WTC11 (cell line): Measurements from ENCODE around the gene CCHCR1. TPM values are rescaled to one million over a fixed set of nuclear protein-coding genes. Genes with fewer than 3 reads are reported as not detected.

Experiments
- ATAC-seq: fragments of 200-7000 bp; cut with Tn5 transposase; 2 replicates; pipeline ENCODE4 v1.10.0; 2021; ENCODE audit warnings: mild to moderate bottlenecking, moderate library complexity
- Bru-seq: library from RNA; stranded (reverse); fragments of 400-500 nt; gene quantifications from one replicate; lab custom pipeline; 2021; lab: Mats Ljungman, UMichigan
- CTCF ChIA-PET: fragments of 300-600 bp; sonication (Branson Sonifier 250); formaldehyde crosslinking; loops from one replicate; lab custom pipeline; 2021; ENCODE audit warnings: antibody characterized with exemption; lab: Charles Lee
- POLR2A ChIA-PET: fragments of 350-600 bp; sonication (Branson Sonifier 250); formaldehyde crosslinking; loops from one replicate; lab custom pipeline; 2021; ENCODE audit warnings: antibody characterized with exemption; lab: Charles Lee
- DNase-seq: peaks from one replicate; pipeline ENCODE4 v3.0.0; 2021; ENCODE audit warnings: low spot score
- H3K27ac Mint-ChIP-seq: 2 replicates; pipeline ENCODE4 v1.8.0; 2021; ENCODE audit warnings: mixed read lengths
- H3K27me3 Mint-ChIP-seq: 2 replicates; pipeline ENCODE4 v1.8.0; 2021; ENCODE audit warnings: low read depth, mild to moderate bottlenecking, moderate library complexity, mixed read lengths
- H3K36me3 Mint-ChIP-seq: 2 replicates; pipeline ENCODE4 v1.8.0; 2021; ENCODE audit warnings: mixed read lengths
- H3K4me1 Mint-ChIP-seq: 2 replicates; pipeline ENCODE4 v1.8.0; 2022; ENCODE audit warnings: mixed read lengths
- H3K4me3 Mint-ChIP-seq: 2 replicates; pipeline ENCODE4 v1.8.0; 2021; ENCODE audit warnings: mild to moderate bottlenecking, moderate library complexity, mixed read lengths
- H3K9me3 Mint-ChIP-seq: 2 replicates; pipeline ENCODE4 v1.8.0; 2021; ENCODE audit warnings: mixed read lengths
- ATF1 ChIP-seq: sonication (generic); formaldehyde crosslinking; IDR thresholded peaks from 2 replicates; pipeline ENCODE4 v1.8.1; 2023; ENCODE audit warnings: mild to moderate bottlenecking, moderate library complexity, missing genetic modification reagents
- CREM ChIP-seq: sonication (generic); formaldehyde crosslinking; IDR thresholded peaks from 2 replicates; pipeline ENCODE4 v1.8.1; 2022; ENCODE audit warnings: mild to moderate bottlenecking, missing genetic modification reagents, moderate library complexity
- E2F1 ChIP-seq: sonication (generic); formaldehyde crosslinking; IDR thresholded peaks from 2 replicates; pipeline ENCODE4 v1.8.0; 2022; ENCODE audit warnings: mild to moderate bottlenecking, missing genetic modification reagents
- ESRRA ChIP-seq: sonication (generic); formaldehyde crosslinking; IDR thresholded peaks from 2 replicates; pipeline ENCODE4 v1.8.1; 2022; ENCODE audit warnings: mild to moderate bottlenecking, missing genetic modification reagents, borderline replicate concordance
- MAX ChIP-seq: sonication (generic); formaldehyde crosslinking; IDR thresholded peaks from 2 replicates; pipeline ENCODE4 v1.8.0; 2022; ENCODE audit warnings: mild to moderate bottlenecking, missing genetic modification reagents
- NFATC4 ChIP-seq: fragments of 250-450 bp; sonication (Bioruptor Pico); IDR thresholded peaks from 2 replicates; pipeline ENCODE4 v1.9.0; 2021; ENCODE audit warnings: mild to moderate bottlenecking
- NR2C2 ChIP-seq: sonication (generic); formaldehyde crosslinking; IDR thresholded peaks from 2 replicates; pipeline ENCODE4 v1.8.0; 2022; ENCODE audit warnings: mild to moderate bottlenecking, missing genetic modification reagents
- NR3C1 ChIP-seq: sonication (generic); formaldehyde crosslinking; conservative IDR thresholded peaks from 2 replicates; pipeline ENCODE4 v1.8.1; 2023; ENCODE audit warnings: low read depth, mild to moderate bottlenecking, missing genetic modification reagents
- SOX15 ChIP-seq: fragments of 250-450 bp; sonication (Bioruptor Pico); IDR thresholded peaks from 2 replicates; pipeline ENCODE4 v1.9.0; 2021; ENCODE audit warnings: mild to moderate bottlenecking
- TEAD1 ChIP-seq: sonication (generic); formaldehyde crosslinking; IDR thresholded peaks from 2 replicates; pipeline ENCODE4 v1.8.0; 2022; ENCODE audit warnings: mild to moderate bottlenecking, missing genetic modification reagents
- TEAD4 ChIP-seq: sonication (generic); formaldehyde crosslinking; IDR thresholded peaks from 2 replicates; pipeline ENCODE4 v1.8.0; 2022; ENCODE audit warnings: mild to moderate bottlenecking, missing genetic modification reagents
- ZNF219 ChIP-seq: sonication (generic); formaldehyde crosslinking; IDR thresholded peaks from 2 replicates; pipeline ENCODE4 v1.8.0; 2023; ENCODE audit warnings: missing genetic modification reagents, mild to moderate bottlenecking, borderline replicate concordance
- ZNF317 ChIP-seq: sonication (generic); formaldehyde crosslinking; IDR thresholded peaks from 2 replicates; pipeline ENCODE4 v1.8.1; 2023; ENCODE audit warnings: low read depth, mild to moderate bottlenecking, moderate library complexity, missing genetic modification reagents, borderline replicate concordance
- ZNF396 ChIP-seq: fragments of 250-450 bp; sonication (Bioruptor Pico); IDR thresholded peaks from 2 replicates; pipeline ENCODE4 v1.8.0; 2021; ENCODE audit warnings: mild to moderate bottlenecking, moderate library complexity, borderline replicate concordance
- long read RNA-seq, 3 experiments: library from RNA in 1 of 3; library from capped mRNA in 1 of 3; library from polyadenylated mRNA in 1 of 3; unstranded in 2 of 3; stranded (forward) in 1 of 3; transcript quantifications; one replicate each; pipeline ENCODE4 v2.0.0, GENCODE V29; 2021
- total RNA-seq: library from RNA; stranded (reverse); gene quantifications from 3 replicates; pipeline ENCODE4 v1.2.3, GENCODE V29; 2021
- TF ChIP-seq, protein P1 (sequence below): sonication (generic); formaldehyde crosslinking; IDR thresholded peaks from 2 replicates; pipeline ENCODE4 v1.8.1; 2023; ENCODE audit warnings: mild to moderate bottlenecking, missing genetic modification reagents, moderate library complexity
- TF ChIP-seq, protein P2 (sequence below): sonication (generic); formaldehyde crosslinking; IDR thresholded peaks from 2 replicates; pipeline ENCODE4 v1.8.1; 2022; ENCODE audit warnings: missing genetic modification reagents, borderline replicate concordance
- TF ChIP-seq, protein P3 (sequence below): sonication (generic); formaldehyde crosslinking; IDR thresholded peaks from 2 replicates; pipeline ENCODE4 v1.8.0; 2022; ENCODE audit warnings: mild to moderate bottlenecking, missing genetic modification reagents

The CCHCR1 gene
- total RNA-seq (58.7 to 62.6 TPM (median 61.4 TPM) in 3 replicates), Bru-seq, nascent RNA (percentile 65 among the genes with signal in this experiment)
- long read RNA-seq, experiment 1, transcript CCHCR1-201 (18 exons, 2,625 nt) = major isoform, 8 of 83 reads
- long read RNA-seq, experiment 1, transcript CCHCR1-203 (18 exons, 2,958 nt) = minor isoform, 7 of 83 reads
- long read RNA-seq, experiment 1, partial matches to known transcripts = 27 of 83 reads
- long read RNA-seq, experiment 1, other reads (novel, unspliced or antisense) = 41 of 83 reads
- long read RNA-seq, experiment 2, transcript CCHCR1-203 (18 exons, 2,958 nt) = major isoform, 8 of 44 reads
- long read RNA-seq, experiment 2, partial matches to known transcripts = 19 of 44 reads
- long read RNA-seq, experiment 2, other reads (novel, unspliced or antisense) = 17 of 44 reads
- long read RNA-seq, experiment 3, partial matches to known transcripts = 4 of 19 reads
- long read RNA-seq, experiment 3, other reads (novel, unspliced or antisense) = 13 of 19 reads

GRCh38 chr6:31157513-31158139 is at the start of gene CCHCR1:
CCHCR1 (minus strand) TSS chr6:31157802; CDS start chr6:31157600, 202 bp downstream.
- peak within 1 kb of the TSS; percentile 93 for H3K27ac Mint-ChIP-seq
- ChIA-PET CTCF (interaction anchor here (0.5 to 2.8 kb wide), 15 partner anchors 9 to 242 kb away, joined by 3 to 19 read pairs (median 5); no protein-coding TSS in a partner anchor), POLR2A (interaction anchor here (0.5 to 3.6 kb wide), 5 partner anchors 12 to 23 kb away, joined by 3 to 44 read pairs (median 6); partner anchors contain the start of gene POU5F1)
- H3K9me3 Mint-ChIP-seq = no peaks in the 10 kb centered on the region
- no peak for TF ChIP-seq ZNF317 (CRISPR knock-in tag)
- no peak for TF ChIP-seq E2F1 (CRISPR knock-in tag)
- TF ChIP-seq TEAD1 (CRISPR knock-in tag) = no peak
- TF ChIP-seq, protein P1, sequence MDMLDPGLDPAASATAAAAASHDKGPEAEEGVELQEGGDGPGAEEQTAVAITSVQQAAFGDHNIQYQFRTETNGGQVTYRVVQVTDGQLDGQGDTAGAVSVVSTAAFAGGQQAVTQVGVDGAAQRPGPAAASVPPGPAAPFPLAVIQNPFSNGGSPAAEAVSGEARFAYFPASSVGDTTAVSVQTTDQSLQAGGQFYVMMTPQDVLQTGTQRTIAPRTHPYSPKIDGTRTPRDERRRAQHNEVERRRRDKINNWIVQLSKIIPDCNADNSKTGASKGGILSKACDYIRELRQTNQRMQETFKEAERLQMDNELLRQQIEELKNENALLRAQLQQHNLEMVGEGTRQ = no peak
- TF ChIP-seq NR2C2 (CRISPR knock-in tag) = no peak
- TF ChIP-seq, protein P2, sequence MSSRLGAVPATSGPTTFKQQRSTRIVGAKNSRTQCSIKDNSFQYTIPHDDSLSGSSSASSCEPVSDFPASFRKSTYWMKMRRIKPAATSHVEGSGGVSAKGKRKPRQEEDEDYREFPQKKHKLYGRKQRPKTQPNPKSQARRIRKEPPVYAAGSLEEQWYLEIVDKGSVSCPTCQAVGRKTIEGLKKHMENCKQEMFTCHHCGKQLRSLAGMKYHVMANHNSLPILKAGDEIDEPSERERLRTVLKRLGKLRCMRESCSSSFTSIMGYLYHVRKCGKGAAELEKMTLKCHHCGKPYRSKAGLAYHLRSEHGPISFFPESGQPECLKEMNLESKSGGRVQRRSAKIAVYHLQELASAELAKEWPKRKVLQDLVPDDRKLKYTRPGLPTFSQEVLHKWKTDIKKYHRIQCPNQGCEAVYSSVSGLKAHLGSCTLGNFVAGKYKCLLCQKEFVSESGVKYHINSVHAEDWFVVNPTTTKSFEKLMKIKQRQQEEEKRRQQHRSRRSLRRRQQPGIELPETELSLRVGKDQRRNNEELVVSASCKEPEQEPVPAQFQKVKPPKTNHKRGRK (CRISPR knock-in tag) = no peak
- TF ChIP-seq SOX15 (CRISPR knock-in tag) = no peak
- no peak for TF ChIP-seq ZNF219 (CRISPR knock-in tag)
- TF ChIP-seq MAX (CRISPR knock-in tag) = no peak
- no peak for TF ChIP-seq ZNF396
- no peak for TF ChIP-seq ESRRA (CRISPR knock-in tag)
- no peak for TF ChIP-seq ATF1 (CRISPR knock-in tag)
- TF ChIP-seq, protein P3, sequence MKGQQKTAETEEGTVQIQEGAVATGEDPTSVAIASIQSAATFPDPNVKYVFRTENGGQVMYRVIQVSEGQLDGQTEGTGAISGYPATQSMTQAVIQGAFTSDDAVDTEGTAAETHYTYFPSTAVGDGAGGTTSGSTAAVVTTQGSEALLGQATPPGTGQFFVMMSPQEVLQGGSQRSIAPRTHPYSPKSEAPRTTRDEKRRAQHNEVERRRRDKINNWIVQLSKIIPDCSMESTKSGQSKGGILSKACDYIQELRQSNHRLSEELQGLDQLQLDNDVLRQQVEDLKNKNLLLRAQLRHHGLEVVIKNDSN (CRISPR knock-in tag) = no peak
- TF ChIP-seq NR3C1 = no peak
- no peak for TF ChIP-seq CREM (CRISPR knock-in tag)
- no peak for TF ChIP-seq NFATC4 (CRISPR knock-in tag)
- no peak for TF ChIP-seq TEAD4 (CRISPR knock-in tag)
- TF ChIP-seq, all 79 proteins: peak for 0
- ATAC-seq = peak; percentile 5
- no peaks in the 10 kb centered on the region for H3K27me3 Mint-ChIP-seq
- H3K4me3 Mint-ChIP-seq = peak within 1 kb of the TSS; percentile 96
- H3K36me3 Mint-ChIP-seq = peaks cover 35% of the 10 kb centered on the region
- DNase-seq = no peak
- H3K4me1 Mint-ChIP-seq = peaks cover 34% of the 10 kb centered on the region

DNA sequence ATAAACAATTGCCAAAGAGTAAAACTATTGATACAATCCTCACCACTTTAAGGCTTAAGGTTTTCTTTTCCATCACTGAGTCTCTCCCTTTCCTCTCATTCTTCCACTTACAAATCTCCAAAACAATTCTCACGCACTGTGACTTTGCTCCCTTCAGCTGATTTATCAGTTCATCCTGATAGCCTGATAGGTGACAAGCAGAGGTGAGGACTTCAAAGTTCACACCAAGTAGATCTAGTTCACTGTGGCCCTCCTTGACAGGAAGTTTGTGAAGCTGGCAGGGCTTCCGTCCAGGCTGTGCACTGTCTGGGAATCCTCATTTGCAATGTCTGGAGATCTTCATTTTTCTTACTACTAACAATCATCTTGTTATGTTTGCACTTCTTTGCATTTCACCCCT is 48.0 kb upstream of the CCHCR1 start:
- ChIA-PET POLR2A (no interaction called here), CTCF (interaction anchor here (1.3 kb wide), 1 partner anchor 161 kb away, joined by 3 read pairs; no protein-coding TSS in a partner anchor)
- TF ChIP-seq ZNF396 = no peak
- Mint-ChIP-seq H3K4me1 (peaks cover 30% of the 10 kb centered on the region), H3K9me3 (peaks cover 6% of the 10 kb centered on the region), H3K4me3 (no peak overlapping the region), H3K27ac (no peak overlapping the region; the same call in 1 of the 2 replicates), H3K27me3 (no peaks in the 10 kb centered on the region; the same call in 1 of the 2 replicates), H3K36me3 (peaks cover 8% of the 10 kb centered on the region)
- ATAC-seq = no peak
- DNase-seq = no peak
